ENCODE measurements around the gene RIMS1. TPM values are rescaled to one million over a fixed set of nuclear protein-coding genes. Genes with fewer than 3 reads are reported as not detected.

RIMS1 gene
- total RNA-seq, 1 experiment from 2014 or later = 1.1 TPM

DNA sequence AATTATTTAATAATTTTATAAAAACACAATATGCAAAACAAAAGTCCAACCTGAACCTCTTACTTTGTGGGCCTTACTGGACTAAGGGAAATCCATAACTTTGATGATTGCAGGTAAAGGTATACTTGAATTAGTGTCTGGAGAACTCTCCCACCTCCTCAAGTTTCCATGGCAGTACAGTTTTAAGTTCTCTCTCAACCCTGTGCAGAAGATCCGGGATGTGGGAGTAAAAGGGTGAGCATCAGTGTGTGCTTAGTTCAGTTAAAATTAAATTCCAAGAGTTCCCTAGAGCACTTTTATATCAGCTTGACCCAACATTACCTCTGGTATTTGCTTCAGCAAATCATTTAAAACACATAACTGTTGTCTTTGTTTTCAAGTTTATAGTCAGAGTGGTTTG lies 47.5 kb downstream of the RIMS1 start:
- Mint-ChIP-seq H3K9me3 (peaks cover 27% of the 10 kb centered on the region), H3K4me1 (peaks cover 14% of the 10 kb centered on the region), H3K27me3 (ENCODE audit: low read depth) (no peaks in the 10 kb centered on the region), H3K4me3 (no peak overlapping the region), H3K36me3 (peaks cover 17% of the 10 kb centered on the region; the same call in 1 of the 2 replicates), H3K27ac (no peak overlapping the region)
- no peak for TF ChIP-seq ZNF532 (CRISPR knock-in tag; IDR thresholded peaks at IDR 0.05; ENCODE audit: borderline replicate concordance)
- TF ChIP-seq HMGXB4 (CRISPR knock-in tag; IDR thresholded peaks at IDR 0.05) = no peak
- no peak for TF ChIP-seq ZBTB21 (CRISPR knock-in tag; IDR thresholded peaks at IDR 0.05; ENCODE audit: borderline replicate concordance)
- TF ChIP-seq, protein P1, sequence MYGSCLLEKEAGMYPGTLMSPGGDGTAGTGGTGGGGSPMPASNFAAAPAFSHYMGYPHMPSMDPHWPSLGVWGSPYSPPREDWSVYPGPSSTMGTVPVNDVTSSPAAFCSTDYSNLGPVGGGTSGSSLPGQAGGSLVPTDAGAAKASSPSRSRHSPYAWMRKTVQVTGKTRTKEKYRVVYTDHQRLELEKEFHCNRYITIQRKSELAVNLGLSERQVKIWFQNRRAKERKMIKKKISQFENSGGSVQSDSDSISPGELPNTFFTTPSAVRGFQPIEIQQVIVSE (CRISPR knock-in tag; IDR thresholded peaks at IDR 0.05; ENCODE audit: borderline replicate concordance) = no peak
- TF ChIP-seq, protein P2, sequence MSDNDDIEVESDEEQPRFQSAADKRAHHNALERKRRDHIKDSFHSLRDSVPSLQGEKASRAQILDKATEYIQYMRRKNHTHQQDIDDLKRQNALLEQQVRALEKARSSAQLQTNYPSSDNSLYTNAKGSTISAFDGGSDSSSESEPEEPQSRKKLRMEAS (CRISPR knock-in tag; IDR thresholded peaks at IDR 0.05) = no peak
- TF ChIP-seq HMGA2 (CRISPR knock-in tag; IDR thresholded peaks at IDR 0.05) = no peak
- no peak for TF ChIP-seq ZNF219 (CRISPR knock-in tag; IDR thresholded peaks at IDR 0.05; ENCODE audit: borderline replicate concordance)
- no peak for TF ChIP-seq TEAD4 (CRISPR knock-in tag; IDR thresholded peaks at IDR 0.05)
- no peak for TF ChIP-seq SOX15 (CRISPR knock-in tag; IDR thresholded peaks at IDR 0.05)
- TF ChIP-seq PRRX2 (CRISPR knock-in tag; IDR thresholded peaks at IDR 0.05) = no peak
- TF ChIP-seq FOXK1 (CRISPR knock-in tag; IDR thresholded peaks at IDR 0.05) = no peak
- ATAC-seq = no peak
- ChIA-PET CTCF (no interaction called here), POLR2A (no interaction called here)
- DNase-seq (ENCODE audit: low spot score) = no peak

GRCh38 chr6:71965404-71965803 lies 79.1 kb downstream of the RIMS1 start:
- no peaks in the 10 kb centered on the region for H3K36me3 Mint-ChIP-seq
- H3K4me1 Mint-ChIP-seq = peaks cover 18% of the 10 kb centered on the region
- ChIA-PET POLR2A (no interaction called here), CTCF (no interaction called here)
- DNase-seq (ENCODE audit: low spot score) (peak; percentile 19), ATAC-seq (peak; percentile 44; the same call in 1 of the 2 replicates)
- no peaks in the 10 kb centered on the region for H3K9me3 Mint-ChIP-seq
- no peak overlapping the region for H3K4me3 Mint-ChIP-seq
- H3K27ac Mint-ChIP-seq = no peak overlapping the region
- H3K27me3 Mint-ChIP-seq (ENCODE audit: low read depth) = no peaks in the 10 kb centered on the region
- TF ChIP-seq, protein P3, sequence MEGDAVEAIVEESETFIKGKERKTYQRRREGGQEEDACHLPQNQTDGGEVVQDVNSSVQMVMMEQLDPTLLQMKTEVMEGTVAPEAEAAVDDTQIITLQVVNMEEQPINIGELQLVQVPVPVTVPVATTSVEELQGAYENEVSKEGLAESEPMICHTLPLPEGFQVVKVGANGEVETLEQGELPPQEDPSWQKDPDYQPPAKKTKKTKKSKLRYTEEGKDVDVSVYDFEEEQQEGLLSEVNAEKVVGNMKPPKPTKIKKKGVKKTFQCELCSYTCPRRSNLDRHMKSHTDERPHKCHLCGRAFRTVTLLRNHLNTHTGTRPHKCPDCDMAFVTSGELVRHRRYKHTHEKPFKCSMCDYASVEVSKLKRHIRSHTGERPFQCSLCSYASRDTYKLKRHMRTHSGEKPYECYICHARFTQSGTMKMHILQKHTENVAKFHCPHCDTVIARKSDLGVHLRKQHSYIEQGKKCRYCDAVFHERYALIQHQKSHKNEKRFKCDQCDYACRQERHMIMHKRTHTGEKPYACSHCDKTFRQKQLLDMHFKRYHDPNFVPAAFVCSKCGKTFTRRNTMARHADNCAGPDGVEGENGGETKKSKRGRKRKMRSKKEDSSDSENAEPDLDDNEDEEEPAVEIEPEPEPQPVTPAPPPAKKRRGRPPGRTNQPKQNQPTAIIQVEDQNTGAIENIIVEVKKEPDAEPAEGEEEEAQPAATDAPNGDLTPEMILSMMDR (IDR thresholded peaks at IDR 0.05) = no peak
- TF ChIP-seq, protein P4, sequence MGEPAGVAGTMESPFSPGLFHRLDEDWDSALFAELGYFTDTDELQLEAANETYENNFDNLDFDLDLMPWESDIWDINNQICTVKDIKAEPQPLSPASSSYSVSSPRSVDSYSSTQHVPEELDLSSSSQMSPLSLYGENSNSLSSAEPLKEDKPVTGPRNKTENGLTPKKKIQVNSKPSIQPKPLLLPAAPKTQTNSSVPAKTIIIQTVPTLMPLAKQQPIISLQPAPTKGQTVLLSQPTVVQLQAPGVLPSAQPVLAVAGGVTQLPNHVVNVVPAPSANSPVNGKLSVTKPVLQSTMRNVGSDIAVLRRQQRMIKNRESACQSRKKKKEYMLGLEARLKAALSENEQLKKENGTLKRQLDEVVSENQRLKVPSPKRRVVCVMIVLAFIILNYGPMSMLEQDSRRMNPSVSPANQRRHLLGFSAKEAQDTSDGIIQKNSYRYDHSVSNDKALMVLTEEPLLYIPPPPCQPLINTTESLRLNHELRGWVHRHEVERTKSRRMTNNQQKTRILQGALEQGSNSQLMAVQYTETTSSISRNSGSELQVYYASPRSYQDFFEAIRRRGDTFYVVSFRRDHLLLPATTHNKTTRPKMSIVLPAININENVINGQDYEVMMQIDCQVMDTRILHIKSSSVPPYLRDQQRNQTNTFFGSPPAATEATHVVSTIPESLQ (CRISPR knock-in tag; IDR thresholded peaks at IDR 0.05) = no peak
- TF ChIP-seq CBFB (CRISPR knock-in tag; IDR thresholded peaks at IDR 0.05; ENCODE audit: low read depth) (no peak), GABPB1 (CRISPR knock-in tag; IDR thresholded peaks at IDR 0.05) (no peak), HMGA2 (CRISPR knock-in tag; IDR thresholded peaks at IDR 0.05) (no peak), ATF2 (CRISPR knock-in tag; IDR thresholded peaks at IDR 0.05; ENCODE audit: borderline replicate concordance, low read depth) (no peak)
- TF ChIP-seq, protein P5, sequence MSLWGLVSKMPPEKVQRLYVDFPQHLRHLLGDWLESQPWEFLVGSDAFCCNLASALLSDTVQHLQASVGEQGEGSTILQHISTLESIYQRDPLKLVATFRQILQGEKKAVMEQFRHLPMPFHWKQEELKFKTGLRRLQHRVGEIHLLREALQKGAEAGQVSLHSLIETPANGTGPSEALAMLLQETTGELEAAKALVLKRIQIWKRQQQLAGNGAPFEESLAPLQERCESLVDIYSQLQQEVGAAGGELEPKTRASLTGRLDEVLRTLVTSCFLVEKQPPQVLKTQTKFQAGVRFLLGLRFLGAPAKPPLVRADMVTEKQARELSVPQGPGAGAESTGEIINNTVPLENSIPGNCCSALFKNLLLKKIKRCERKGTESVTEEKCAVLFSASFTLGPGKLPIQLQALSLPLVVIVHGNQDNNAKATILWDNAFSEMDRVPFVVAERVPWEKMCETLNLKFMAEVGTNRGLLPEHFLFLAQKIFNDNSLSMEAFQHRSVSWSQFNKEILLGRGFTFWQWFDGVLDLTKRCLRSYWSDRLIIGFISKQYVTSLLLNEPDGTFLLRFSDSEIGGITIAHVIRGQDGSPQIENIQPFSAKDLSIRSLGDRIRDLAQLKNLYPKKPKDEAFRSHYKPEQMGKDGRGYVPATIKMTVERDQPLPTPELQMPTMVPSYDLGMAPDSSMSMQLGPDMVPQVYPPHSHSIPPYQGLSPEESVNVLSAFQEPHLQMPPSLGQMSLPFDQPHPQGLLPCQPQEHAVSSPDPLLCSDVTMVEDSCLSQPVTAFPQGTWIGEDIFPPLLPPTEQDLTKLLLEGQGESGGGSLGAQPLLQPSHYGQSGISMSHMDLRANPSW (CRISPR knock-in tag; conservative IDR thresholded peaks at IDR 0.05; ENCODE audit: low read depth) = no peak
- TF ChIP-seq, protein P6, sequence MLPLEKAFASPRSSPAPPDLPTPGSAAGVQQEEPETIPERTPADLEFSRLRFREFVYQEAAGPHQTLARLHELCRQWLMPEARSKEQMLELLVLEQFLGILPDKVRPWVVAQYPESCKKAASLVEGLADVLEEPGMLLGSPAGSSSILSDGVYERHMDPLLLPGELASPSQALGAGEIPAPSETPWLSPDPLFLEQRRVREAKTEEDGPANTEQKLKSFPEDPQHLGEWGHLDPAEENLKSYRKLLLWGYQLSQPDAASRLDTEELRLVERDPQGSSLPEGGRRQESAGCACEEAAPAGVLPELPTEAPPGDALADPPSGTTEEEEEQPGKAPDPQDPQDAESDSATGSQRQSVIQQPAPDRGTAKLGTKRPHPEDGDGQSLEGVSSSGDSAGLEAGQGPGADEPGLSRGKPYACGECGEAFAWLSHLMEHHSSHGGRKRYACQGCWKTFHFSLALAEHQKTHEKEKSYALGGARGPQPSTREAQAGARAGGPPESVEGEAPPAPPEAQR (CRISPR knock-in tag; IDR thresholded peaks at IDR 0.05) = no peak

Measured in WTC11 (cell line).